H9 (cell line): ENCODE measurements around the gene SOHLH1. TPM values are rescaled to one million over a fixed set of nuclear protein-coding genes. Genes with fewer than 3 reads are reported as not detected.

Experiments
- DNase-seq: peaks from one replicate; pipeline ENCODE4 v3.0.0-alpha.2; 2017
- H2AFZ ChIP-seq: one replicate; pipeline ENCODE4 v1.6.1; 2013; ENCODE audit warnings: mild to moderate bottlenecking, low read length, control low read depth, moderate library complexity
- H2AK5ac ChIP-seq: 2 replicates; pipeline ENCODE4 v1.6.1; 2013; ENCODE audit warnings: low read length, control low read depth, mixed read lengths; ENCODE audit not compliant: insufficient read length
- H2BK120ac ChIP-seq: one replicate; pipeline ENCODE4 v1.6.1; 2013; ENCODE audit warnings: low read depth, mild to moderate bottlenecking, low read length, control low read depth, inconsistent platforms; ENCODE audit not compliant: poor library complexity, severe bottlenecking
- H2BK12ac ChIP-seq: 2 replicates; pipeline ENCODE4 v1.6.1; 2013; ENCODE audit warnings: low read length, control low read depth, mixed read lengths, low read depth; ENCODE audit not compliant: insufficient read length
- H2BK15ac ChIP-seq: 2 replicates; pipeline ENCODE4 v1.6.1; 2013; ENCODE audit warnings: low read depth, low read length, control low read depth
- H2BK20ac ChIP-seq: one replicate; pipeline ENCODE4 v1.6.1; 2013; ENCODE audit warnings: low read depth, mild to moderate bottlenecking, low read length, control low read depth, inconsistent platforms; ENCODE audit not compliant: poor library complexity, severe bottlenecking
- H2BK5ac ChIP-seq: 2 replicates; pipeline ENCODE4 v1.6.1; 2013; ENCODE audit warnings: low read length, control low read depth, mixed read lengths; ENCODE audit not compliant: insufficient read length
- H3K14ac ChIP-seq: 2 replicates; pipeline ENCODE4 v1.6.1; 2013; ENCODE audit warnings: low read length, control low read depth; ENCODE audit not compliant: insufficient read depth
- H3K18ac ChIP-seq: 2 replicates; pipeline ENCODE4 v1.6.1; 2013; ENCODE audit warnings: low read depth, mild to moderate bottlenecking, mixed read lengths, low read length, control low read depth; ENCODE audit not compliant: insufficient read length
- H3K23ac ChIP-seq: 2 replicates; pipeline ENCODE4 v1.6.1; 2013; ENCODE audit warnings: low read length, control low read depth, mixed read lengths, low read depth; ENCODE audit not compliant: insufficient read length
- H3K23me2 ChIP-seq: 2 replicates; pipeline ENCODE4 v1.6.1; 2013; ENCODE audit warnings: low read depth, mild to moderate bottlenecking, mixed read lengths, low read length, control low read depth; ENCODE audit not compliant: insufficient read length, poor library complexity, severe bottlenecking
- H3K27ac ChIP-seq: 2 replicates; pipeline ENCODE4 v1.5.1; 2013; ENCODE audit warnings: low read length, control low read depth, mixed read lengths, low read depth; ENCODE audit not compliant: insufficient read length
- H3K27me3 ChIP-seq: 2 replicates; pipeline ENCODE4 v1.6.1; 2013; ENCODE audit warnings: low read length, control low read depth, inconsistent platforms; ENCODE audit not compliant: insufficient read depth
- H3K4ac ChIP-seq: 2 replicates; pipeline ENCODE4 v1.6.1; 2013; ENCODE audit warnings: low read depth, mild to moderate bottlenecking, control low read depth, inconsistent platforms, low read length, moderate library complexity
- H3K4me1 ChIP-seq: 2 replicates; pipeline ENCODE4 v1.6.1; 2013; ENCODE audit warnings: low read length, control low read depth, inconsistent platforms; ENCODE audit not compliant: insufficient read depth
- H3K4me2 ChIP-seq: 2 replicates; pipeline ENCODE4 v1.6.1; 2013; ENCODE audit warnings: low read length, control low read depth, mixed read lengths; ENCODE audit not compliant: insufficient read length, insufficient read depth
- H3K56ac ChIP-seq: 2 replicates; pipeline ENCODE4 v1.6.1; 2013; ENCODE audit warnings: low read depth, mild to moderate bottlenecking, mixed read lengths, low read length, control low read depth; ENCODE audit not compliant: insufficient read length
- H3K79me1 ChIP-seq: 2 replicates; pipeline ENCODE4 v1.6.1; 2013; ENCODE audit warnings: low read depth, mild to moderate bottlenecking, moderate library complexity, low read length, control low read depth, inconsistent platforms; ENCODE audit not compliant: insufficient read depth, poor library complexity, severe bottlenecking
- H3K79me2 ChIP-seq: 2 replicates; pipeline ENCODE4 v1.6.1; 2013; ENCODE audit warnings: low read length, control low read depth, inconsistent platforms; ENCODE audit not compliant: insufficient read depth
- H3K9ac ChIP-seq: 2 replicates; pipeline ENCODE4 v1.6.1; 2013; ENCODE audit warnings: low read length, control low read depth, mixed read lengths; ENCODE audit not compliant: insufficient read length; ENCODE audit errors: extremely low read depth
- H3K9me3 ChIP-seq: one replicate; pipeline ENCODE4 v1.6.1; 2013; ENCODE audit warnings: low read depth, low read length, inconsistent platforms; ENCODE audit not compliant: control insufficient read depth
- H3T11ph ChIP-seq: one replicate; pipeline ENCODE4 v1.6.1; 2013; ENCODE audit warnings: mild to moderate bottlenecking, low read length, control low read depth, inconsistent platforms
- H4K20me1 ChIP-seq: one replicate; pipeline ENCODE4 v1.6.1; 2013; ENCODE audit not compliant: control insufficient read depth, insufficient read length, insufficient read depth
- H4K5ac ChIP-seq: 2 replicates; pipeline ENCODE4 v1.6.1; 2013; ENCODE audit warnings: low read depth, mild to moderate bottlenecking, mixed read lengths, low read length, control low read depth; ENCODE audit not compliant: insufficient read length
- H4K8ac ChIP-seq: replicated peaks from 2 replicates; pipeline ENCODE4 v1.6.1; 2013; ENCODE audit warnings: low read length, control low read depth, mixed read lengths, low read depth; ENCODE audit not compliant: insufficient read length
- H4K91ac ChIP-seq: 2 replicates; pipeline ENCODE4 v1.6.1; 2013; ENCODE audit warnings: low read depth, mild to moderate bottlenecking, moderate library complexity, mixed read lengths, low read length, control low read depth; ENCODE audit not compliant: insufficient read length
- H3K27ac Mint-ChIP-seq, 3 experiments: 2 replicates in 2 of 3; 3 replicates in 1 of 3; pipeline ENCODE4 v1.8.0; 2020 to 2021; ENCODE audit warnings: mixed read lengths in 3 of 3, mild to moderate bottlenecking in 1 of 3, moderate library complexity in 1 of 3
- H3K27me3 Mint-ChIP-seq: 2 replicates; pipeline ENCODE4 v1.8.0; 2021; ENCODE audit warnings: low read depth, mild to moderate bottlenecking, moderate library complexity, mixed read lengths
- H3K36me3 Mint-ChIP-seq, 3 experiments: 2 replicates in 2 of 3; 3 replicates in 1 of 3; pipeline ENCODE4 v1.8.0; 2020 to 2021; ENCODE audit warnings: low read depth in 3 of 3, mixed read lengths in 3 of 3; ENCODE audit not compliant: insufficient read depth in 1 of 3
- H3K4me1 Mint-ChIP-seq, 2 experiments: 2 replicates each; pipeline ENCODE4 v1.8.0; 2020; ENCODE audit warnings: mixed read lengths in 2 of 2
- H3K4me3 Mint-ChIP-seq, 2 experiments: 2 replicates in 1 of 2; 3 replicates in 1 of 2; pipeline ENCODE4 v1.8.0; 2020 to 2021; ENCODE audit warnings: mild to moderate bottlenecking in 2 of 2, mixed read lengths in 2 of 2, moderate library complexity in 1 of 2
- H3K9me3 Mint-ChIP-seq, 2 experiments: 2 replicates in 1 of 2; 3 replicates in 1 of 2; pipeline ENCODE4 v1.8.0; 2020; ENCODE audit warnings: mild to moderate bottlenecking in 2 of 2, mixed read lengths in 2 of 2, moderate library complexity in 1 of 2
- WGBS: extraction: QIAGEN DNeasy Blood & Tissue Kit; methylation state at CpG from one replicate; pipeline ENCODE4 v1.1.7; 2013; ENCODE audit warnings: missing lambda C conversion rate, low lambda C conversion rate, mixed read lengths; ENCODE audit not compliant: insufficient read length; ENCODE audit errors: extremely low coverage; 5-methylcytosine and 5-hydroxymethylcytosine counted together
- total RNA-seq: library from RNA; stranded (reverse); gene quantifications from 2 replicates; pipeline ENCODE4 v1.2.1, GENCODE V29; 2021
- TF ChIP-seq, protein P1 (sequence below): fragments of 200-600 bp; sonication (generic); conservative IDR thresholded peaks from 3 replicates; pipeline ENCODE4 v1.8.0; 2021; ENCODE audit warnings: antibody characterized with exemption, mild to moderate bottlenecking

SOHLH1 gene
- total RNA-seq, 1 experiment from 2014 or later: not detected

DNA sequence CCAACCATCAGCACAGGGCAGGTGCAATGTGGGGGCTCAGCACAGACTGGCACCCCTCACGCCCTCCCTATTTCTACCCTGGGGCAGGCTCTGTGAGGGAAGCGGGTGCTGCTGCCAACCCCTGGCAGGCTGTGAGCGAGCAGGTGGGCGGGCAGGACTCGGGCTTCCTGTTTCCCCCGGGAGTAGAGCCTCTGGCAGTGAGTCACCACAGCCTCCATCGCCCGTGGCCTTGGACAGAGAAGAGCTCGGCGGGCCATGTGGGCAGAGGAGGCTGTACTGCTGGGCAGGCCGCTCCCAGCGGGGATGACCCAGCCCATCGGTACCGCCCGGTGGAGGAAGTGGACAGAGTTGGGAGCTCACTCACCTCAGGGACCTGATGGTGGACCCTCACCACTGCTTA, 19.3 kb upstream of the SOHLH1 start:
- Histone ChIP-seq H3K14ac (no peak overlapping the region), H3K56ac (no peak overlapping the region), H3K4me1 (no peaks in the 10 kb centered on the region), H2BK20ac (no peak overlapping the region), H3K79me1 (no peaks in the 10 kb centered on the region), H2AK5ac (no peak overlapping the region), H3K27me3 (peaks cover 6% of the 10 kb centered on the region; the same call in 1 of the 2 replicates), H4K91ac (no peak overlapping the region), H3K27ac (no peak overlapping the region), H3K18ac (no peak overlapping the region), H4K20me1 (no peaks in the 10 kb centered on the region), H4K5ac (no peak overlapping the region), H3K23me2 (peaks cover 3% of the 10 kb centered on the region), H3T11ph (no peak overlapping the region), H2BK12ac (no peak overlapping the region), H3K4me2 (no peak overlapping the region), H2BK5ac (no peak overlapping the region), H3K79me2 (no peaks in the 10 kb centered on the region), H3K9me3 (no peaks in the 10 kb centered on the region), H2BK15ac (no peak overlapping the region), H3K4ac (no peak overlapping the region), H4K8ac (no peak overlapping the region), H3K23ac (no peak overlapping the region), H2AFZ (no peak overlapping the region), H2BK120ac (no peak overlapping the region), H3K9ac (no peak overlapping the region)
- no peaks in the 10 kb centered on the region for H3K36me3 Mint-ChIP-seq
- no CpG with 5 or more reads among the region's 15 CpGs for WGBS
- no peak overlapping the region for H3K27ac Mint-ChIP-seq
- H3K4me1 Mint-ChIP-seq: peaks cover 0 to 7% of the 10 kb centered on the region in 2 experiments; a peak in 2 of 4 replicates
- no peaks in the 10 kb centered on the region for H3K9me3 Mint-ChIP-seq
- TF ChIP-seq, protein P1, sequence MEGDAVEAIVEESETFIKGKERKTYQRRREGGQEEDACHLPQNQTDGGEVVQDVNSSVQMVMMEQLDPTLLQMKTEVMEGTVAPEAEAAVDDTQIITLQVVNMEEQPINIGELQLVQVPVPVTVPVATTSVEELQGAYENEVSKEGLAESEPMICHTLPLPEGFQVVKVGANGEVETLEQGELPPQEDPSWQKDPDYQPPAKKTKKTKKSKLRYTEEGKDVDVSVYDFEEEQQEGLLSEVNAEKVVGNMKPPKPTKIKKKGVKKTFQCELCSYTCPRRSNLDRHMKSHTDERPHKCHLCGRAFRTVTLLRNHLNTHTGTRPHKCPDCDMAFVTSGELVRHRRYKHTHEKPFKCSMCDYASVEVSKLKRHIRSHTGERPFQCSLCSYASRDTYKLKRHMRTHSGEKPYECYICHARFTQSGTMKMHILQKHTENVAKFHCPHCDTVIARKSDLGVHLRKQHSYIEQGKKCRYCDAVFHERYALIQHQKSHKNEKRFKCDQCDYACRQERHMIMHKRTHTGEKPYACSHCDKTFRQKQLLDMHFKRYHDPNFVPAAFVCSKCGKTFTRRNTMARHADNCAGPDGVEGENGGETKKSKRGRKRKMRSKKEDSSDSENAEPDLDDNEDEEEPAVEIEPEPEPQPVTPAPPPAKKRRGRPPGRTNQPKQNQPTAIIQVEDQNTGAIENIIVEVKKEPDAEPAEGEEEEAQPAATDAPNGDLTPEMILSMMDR: no peak
- DNase-seq: no peak
- no peak overlapping the region for H3K4me3 Mint-ChIP-seq
- peaks cover 30% of the 10 kb centered on the region for H3K27me3 Mint-ChIP-seq
